DMS79 treated with DMSO at 0.1 percent for 48 hours (cell line): ENCODE results near the gene RASAL1.

Experiments
- DNase-seq: peaks from one replicate; lab custom pipeline; 2025; lab: John Stamatoyannopoulos, UW

The RASAL1 gene

GRCh38 chr12:113056631-113057488 is 78.7 kb downstream of the RASAL1 start, which contains the start of gene DTX1:
DTX1 (plus strand) TSS chr12:113056730; CDS start chr12:113058193, 1,463 bp downstream.
- peak; percentile 17 for DNase-seq

- no peak for DNase-seq
These were observed 79.3 kb downstream of the RASAL1 start for GRCh38 chr12:113056381-113056630.

- no peak for DNase-seq
These were observed 79.8 kb downstream of the RASAL1 start for GRCh38 chr12:113055594-113056380.

GRCh38 chr12:113054948-113055486 is 80.5 kb downstream of the RASAL1 start:
- no peak for DNase-seq

GRCh38 chr12:113052326-113052725 is 83.2 kb downstream of the RASAL1 start:
- no peak for DNase-seq

GRCh38 chr12:113051759-113052158 is 83.8 kb downstream of the RASAL1 start:
- DNase-seq = no peak

- no peak for DNase-seq
These were observed 84.8 kb downstream of the RASAL1 start for GRCh38 chr12:113050795-113051194.

GRCh38 chr12:113049976-113050742 is 85.4 kb downstream of the RASAL1 start:
- no peak for DNase-seq
